Measurements from ENCODE around the gene MCHR1. TPM values are rescaled to one million over a fixed set of nuclear protein-coding genes. Genes with fewer than 3 reads are reported as not detected.

The MCHR1 gene
- total RNA-seq, 6 donors from 2014 or later: 1.00 TPM; not detected in 5

- 95 to 96% methylated on average over 17 of the region's 17 CpGs for WGBS, 2 donors
- peak overlapping the region in 1 of 4 donors; percentile 92 for H3K4me3 ChIP-seq
- no peaks in the 10 kb centered on the region for H3K27me3 ChIP-seq
- ATAC-seq (ENCODE audit: low FRiP score in 2 of 2) (no peak), DNase-seq (no peak)
- peaks cover 19 to 29% (median 25%) of the 10 kb centered on the region in 4 donors for H3K4me1 ChIP-seq
- no peaks in the 10 kb centered on the region for H3K36me3 ChIP-seq
- TF ChIP-seq EP300 (IDR thresholded peaks at IDR 0.05) (no peak), POLR2A (IDR thresholded peaks at IDR 0.05) (no peak), CTCF (IDR thresholded peaks at IDR 0.05) (no peak), POLR2AphosphoS5 (IDR thresholded peaks at IDR 0.05) (no peak)
- H3K27ac ChIP-seq: peak overlapping the region in 1 of 4 donors; percentile 94
- no peaks in the 10 kb centered on the region for H3K9me3 ChIP-seq
These were observed 41.0 kb upstream of the MCHR1 start for GRCh38 chr22:40638261-40638660.

DNA sequence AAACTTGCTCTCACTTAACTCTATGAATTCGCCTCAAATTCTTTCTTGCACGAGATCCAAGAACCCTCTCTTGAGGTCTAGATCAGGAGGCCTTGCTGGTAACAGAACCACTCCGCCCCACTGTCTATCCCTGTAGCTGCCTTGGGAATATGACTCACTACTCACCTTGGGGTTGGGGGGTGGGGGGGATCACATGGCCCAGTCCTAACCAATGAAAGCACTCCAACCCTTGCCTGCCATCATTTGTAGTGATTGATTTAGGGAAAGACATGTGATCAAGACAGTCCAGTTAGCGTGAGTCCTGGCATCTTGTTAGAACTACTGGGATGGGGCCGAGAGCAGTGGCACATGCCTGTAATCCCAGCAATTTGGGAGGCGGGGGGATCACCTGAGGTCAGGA, 38.0 kb upstream of the MCHR1 start:
- no peak for ATAC-seq (ENCODE audit: low FRiP score in 2 of 2)
- WGBS, 2 donors: 91 to 100% methylated on average over 6 of the region's 6 CpGs
- TF ChIP-seq POLR2A (IDR thresholded peaks at IDR 0.05) (no peak), CTCF (IDR thresholded peaks at IDR 0.05) (no peak), EP300 (IDR thresholded peaks at IDR 0.05) (no peak), POLR2AphosphoS5 (IDR thresholded peaks at IDR 0.05) (no peak)
- no peaks in the 10 kb centered on the region for H3K36me3 ChIP-seq
- no peaks in the 10 kb centered on the region for H3K27me3 ChIP-seq
- H3K27ac ChIP-seq: no peak overlapping the region
- no peaks in the 10 kb centered on the region for H3K9me3 ChIP-seq
- H3K4me3 ChIP-seq: no peak overlapping the region
- peaks cover 3 to 17% (median 13%) of the 10 kb centered on the region in 4 donors for H3K4me1 ChIP-seq
- no peak for DNase-seq

GRCh38 chr22:40642316-40642715, 37.0 kb upstream of the MCHR1 start:
- Histone ChIP-seq H3K4me3 (no peak overlapping the region), H3K36me3 (no peaks in the 10 kb centered on the region), H3K9me3 (no peaks in the 10 kb centered on the region), H3K27ac (no peak overlapping the region), H3K4me1 (peaks cover 3 to 21% (median 14%) of the 10 kb centered on the region in 4 donors), H3K27me3 (no peaks in the 10 kb centered on the region)
- ATAC-seq (ENCODE audit: low FRiP score in 2 of 2) (no peak), DNase-seq (no peak)
- TF ChIP-seq POLR2AphosphoS5 (IDR thresholded peaks at IDR 0.05): no peak
- no peak for TF ChIP-seq CTCF (IDR thresholded peaks at IDR 0.05)
- TF ChIP-seq EP300 (IDR thresholded peaks at IDR 0.05): no peak
- TF ChIP-seq POLR2A (IDR thresholded peaks at IDR 0.05): no peak
- 90 to 93% methylated on average over 4 of the region's 4 CpGs for WGBS, 2 donors

- Histone ChIP-seq H3K27me3 (no peaks in the 10 kb centered on the region), H3K4me1 (peaks cover 3 to 11% (median 6%) of the 10 kb centered on the region in 4 donors), H3K4me3 (peak overlapping the region in 1 of 4 donors; percentile 29), H3K36me3 (no peaks in the 10 kb centered on the region), H3K9me3 (no peaks in the 10 kb centered on the region), H3K27ac (no peak overlapping the region)
- TF ChIP-seq EP300 (IDR thresholded peaks at IDR 0.05) (no peak), POLR2AphosphoS5 (IDR thresholded peaks at IDR 0.05) (no peak), POLR2A (IDR thresholded peaks at IDR 0.05) (no peak), CTCF (IDR thresholded peaks at IDR 0.05) (no peak)
- no peak for DNase-seq
- ATAC-seq (ENCODE audit: low FRiP score in 2 of 2): no peak
- WGBS, 2 donors: 49% methylated on average over 4 of the region's 4 CpGs
These were observed 33.6 kb upstream of the MCHR1 start for GRCh38 chr22:40645579-40646197.

DNA sequence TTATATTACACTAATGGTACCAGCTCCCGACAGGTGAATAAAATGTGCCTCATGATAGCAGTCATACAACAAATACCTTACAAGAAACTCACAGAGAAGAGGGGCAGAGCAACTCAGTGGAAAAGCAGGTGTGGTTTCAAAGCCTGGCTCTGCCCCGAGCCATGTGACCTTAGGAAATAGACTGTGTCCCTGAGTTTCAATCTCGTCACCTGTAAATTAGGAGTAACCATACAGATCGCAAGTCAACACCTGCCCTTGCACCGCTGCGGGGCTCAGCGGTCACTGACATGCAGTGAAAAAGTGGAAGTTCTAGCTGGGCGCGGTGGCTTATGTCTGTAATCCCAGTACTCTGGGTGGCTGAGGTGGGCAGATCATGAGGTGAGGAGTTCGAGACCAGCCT, 30.9 kb upstream of the MCHR1 start:
- H3K9me3 ChIP-seq: no peaks in the 10 kb centered on the region
- no peak overlapping the region for H3K27ac ChIP-seq
- 86 to 97% methylated on average over 10 of the region's 10 CpGs for WGBS, 2 donors
- DNase-seq: no peak
- peaks cover 9 to 20% (median 13%) of the 10 kb centered on the region in 4 donors for H3K4me1 ChIP-seq
- H3K4me3 ChIP-seq: no peak overlapping the region
- H3K27me3 ChIP-seq: no peaks in the 10 kb centered on the region
- TF ChIP-seq POLR2A (IDR thresholded peaks at IDR 0.05): no peak
- no peak for TF ChIP-seq CTCF (IDR thresholded peaks at IDR 0.05)
- TF ChIP-seq EP300 (IDR thresholded peaks at IDR 0.05): no peak
- no peak for TF ChIP-seq POLR2AphosphoS5 (IDR thresholded peaks at IDR 0.05)
- H3K36me3 ChIP-seq: no peaks in the 10 kb centered on the region
- ATAC-seq (ENCODE audit: low FRiP score in 2 of 2): no peak
